ENCODE data around the gene EML6. TPM values are rescaled to one million over a fixed set of nuclear protein-coding genes. Genes with fewer than 3 reads are reported as not detected.

Gene EML6
- total and polyA plus RNA-seq, 4 donors, result 0.94 to 5.1 (median 2.0) TPM

GRCh38 chr2:54808661-54809060 lies 85.2 kb downstream of the EML6 start:
- ATAC-seq (ENCODE audit: insufficient read depth, low FRiP score), result no peak
- no peak overlapping the region for H3K9ac ChIP-seq (ENCODE audit: insufficient read depth in 1 of 2, low read length in 2 of 2)
- DNase-seq, result no peak
- no peaks in the 10 kb centered on the region for H3K36me3 ChIP-seq (ENCODE audit: control insufficient read depth in 4 of 4, insufficient read depth in 4 of 4, low read length in 4 of 4)
- H3K4me3 ChIP-seq, result no peak overlapping the region
- peaks cover 0 to 1% (median 0%) of the 10 kb centered on the region in 5 donors for H3K4me1 ChIP-seq (ENCODE audit: control insufficient read depth in 5 of 5, insufficient read depth in 5 of 5, low read length in 5 of 5)
- 53 to 74% methylated on average over 1 of the region's 1 CpG for WGBS, 2 donors
- peaks cover 0 to 3% (median 0%) of the 10 kb centered on the region in 4 donors for H3K9me3 ChIP-seq (ENCODE audit: control insufficient read depth in 4 of 4, insufficient read depth in 3 of 4, low read length in 3 of 4)
- no peak overlapping the region for H3K27ac ChIP-seq (ENCODE audit: low read depth in 1 of 2, low read length in 1 of 2)
- peaks cover 0 to 5% (median 0%) of the 10 kb centered on the region in 3 donors for H3K27me3 ChIP-seq (ENCODE audit: control insufficient read depth in 3 of 3, insufficient read depth in 3 of 3, low read length in 2 of 3)
- TF ChIP-seq, protein P1, sequence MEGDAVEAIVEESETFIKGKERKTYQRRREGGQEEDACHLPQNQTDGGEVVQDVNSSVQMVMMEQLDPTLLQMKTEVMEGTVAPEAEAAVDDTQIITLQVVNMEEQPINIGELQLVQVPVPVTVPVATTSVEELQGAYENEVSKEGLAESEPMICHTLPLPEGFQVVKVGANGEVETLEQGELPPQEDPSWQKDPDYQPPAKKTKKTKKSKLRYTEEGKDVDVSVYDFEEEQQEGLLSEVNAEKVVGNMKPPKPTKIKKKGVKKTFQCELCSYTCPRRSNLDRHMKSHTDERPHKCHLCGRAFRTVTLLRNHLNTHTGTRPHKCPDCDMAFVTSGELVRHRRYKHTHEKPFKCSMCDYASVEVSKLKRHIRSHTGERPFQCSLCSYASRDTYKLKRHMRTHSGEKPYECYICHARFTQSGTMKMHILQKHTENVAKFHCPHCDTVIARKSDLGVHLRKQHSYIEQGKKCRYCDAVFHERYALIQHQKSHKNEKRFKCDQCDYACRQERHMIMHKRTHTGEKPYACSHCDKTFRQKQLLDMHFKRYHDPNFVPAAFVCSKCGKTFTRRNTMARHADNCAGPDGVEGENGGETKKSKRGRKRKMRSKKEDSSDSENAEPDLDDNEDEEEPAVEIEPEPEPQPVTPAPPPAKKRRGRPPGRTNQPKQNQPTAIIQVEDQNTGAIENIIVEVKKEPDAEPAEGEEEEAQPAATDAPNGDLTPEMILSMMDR (IDR thresholded peaks at IDR 0.05; ENCODE audit: control extremely low read depth, extremely low read depth), result no peak

DNA sequence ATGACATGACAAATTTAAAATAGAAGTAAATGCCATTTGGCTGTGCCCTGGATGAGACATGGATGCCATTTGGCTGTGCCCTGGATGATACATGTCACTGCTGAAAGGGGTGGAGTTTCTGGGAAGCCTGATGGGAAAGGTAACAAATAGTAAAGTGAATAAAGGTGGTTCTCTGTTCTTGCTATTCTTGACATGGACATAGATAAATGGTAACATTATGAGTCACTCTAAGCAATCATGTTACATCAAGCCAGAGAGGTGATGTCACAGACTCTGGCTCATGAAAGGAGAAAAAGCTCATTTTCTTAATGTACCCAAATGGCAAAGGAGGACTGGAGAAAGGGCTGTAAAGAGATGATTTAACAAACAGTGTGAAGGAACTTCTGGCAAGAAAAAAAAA lies 86.4 kb downstream of the EML6 start:
- Histone ChIP-seq H3K36me3 (ENCODE audit: control insufficient read depth in 4 of 4, insufficient read depth in 4 of 4, low read length in 4 of 4) (no peaks in the 10 kb centered on the region), H3K9me3 (ENCODE audit: control insufficient read depth in 4 of 4, insufficient read depth in 3 of 4, low read length in 3 of 4) (peaks cover 0 to 3% (median 0%) of the 10 kb centered on the region in 4 donors), H3K27ac (ENCODE audit: low read depth in 1 of 2, low read length in 1 of 2) (no peak overlapping the region), H3K4me1 (ENCODE audit: control insufficient read depth in 5 of 5, insufficient read depth in 5 of 5, low read length in 5 of 5) (peaks cover 0 to 4% (median 0%) of the 10 kb centered on the region in 5 donors), H3K27me3 (ENCODE audit: control insufficient read depth in 3 of 3, insufficient read depth in 3 of 3, low read length in 2 of 3) (peaks cover 0 to 5% (median 0%) of the 10 kb centered on the region in 3 donors), H3K4me3 (no peak overlapping the region), H3K9ac (ENCODE audit: insufficient read depth in 1 of 2, low read length in 2 of 2) (no peak overlapping the region)
- DNase-seq (no peak), ATAC-seq (ENCODE audit: insufficient read depth, low FRiP score) (no peak)
- TF ChIP-seq, protein P1 (IDR thresholded peaks at IDR 0.05; ENCODE audit: control extremely low read depth, extremely low read depth), result no peak

GRCh38 chr2:54810246-54810645 lies 86.8 kb downstream of the EML6 start:
- no peak for ATAC-seq (ENCODE audit: insufficient read depth, low FRiP score)
- Histone ChIP-seq H3K9me3 (ENCODE audit: control insufficient read depth in 4 of 4, insufficient read depth in 3 of 4, low read length in 3 of 4) (peaks cover 0 to under 1% (median 0%) of the 10 kb centered on the region in 4 donors), H3K9ac (ENCODE audit: insufficient read depth in 1 of 2, low read length in 2 of 2) (no peak overlapping the region), H3K27ac (ENCODE audit: low read depth in 1 of 2, low read length in 1 of 2) (no peak overlapping the region), H3K4me1 (ENCODE audit: control insufficient read depth in 5 of 5, insufficient read depth in 5 of 5, low read length in 5 of 5) (peaks cover 0 to 4% (median 0%) of the 10 kb centered on the region in 5 donors), H3K36me3 (ENCODE audit: control insufficient read depth in 4 of 4, insufficient read depth in 4 of 4, low read length in 4 of 4) (no peaks in the 10 kb centered on the region), H3K27me3 (ENCODE audit: control insufficient read depth in 3 of 3, insufficient read depth in 3 of 3, low read length in 2 of 3) (peaks cover 0 to 5% (median 0%) of the 10 kb centered on the region in 3 donors), H3K4me3 (no peak overlapping the region)
- TF ChIP-seq, protein P1 (IDR thresholded peaks at IDR 0.05; ENCODE audit: control extremely low read depth, extremely low read depth), result no peak
- 81 to 86% methylated on average over 3 of the region's 3 CpGs for WGBS, 2 donors
- no peak for DNase-seq

DNA sequence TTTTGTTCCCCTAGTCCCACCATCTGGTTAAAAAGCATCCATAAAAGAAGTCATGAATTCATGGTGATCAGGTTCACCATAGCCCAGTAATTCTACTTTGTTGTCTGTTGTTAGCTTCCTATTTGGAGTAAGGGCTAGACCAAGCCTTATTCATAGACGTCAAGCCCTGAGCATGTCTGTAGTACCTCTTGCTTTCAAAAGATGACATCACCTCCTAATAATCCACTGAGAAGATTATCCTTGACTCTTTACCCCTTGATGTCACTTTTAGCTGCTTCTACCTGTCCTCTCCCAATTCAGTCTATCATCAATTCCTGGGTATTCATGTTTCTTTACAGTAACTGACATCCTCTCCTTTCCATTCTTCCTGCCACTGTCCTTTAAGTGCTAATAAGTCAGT lies 90.1 kb downstream of the EML6 start:
- DNase-seq, result no peak
- no peak for ATAC-seq (ENCODE audit: insufficient read depth, low FRiP score)
- no peaks in the 10 kb centered on the region for H3K9me3 ChIP-seq (ENCODE audit: control insufficient read depth in 4 of 4, insufficient read depth in 3 of 4, low read length in 3 of 4)

More for the DNA sequence above, 90.1 kb downstream of the EML6 start:
- peaks cover 0 to 4% (median 0%) of the 10 kb centered on the region in 5 donors for H3K4me1 ChIP-seq (ENCODE audit: control insufficient read depth in 5 of 5, insufficient read depth in 5 of 5, low read length in 5 of 5)
- H3K9ac ChIP-seq (ENCODE audit: insufficient read depth in 1 of 2, low read length in 2 of 2), result no peak overlapping the region
- peaks cover 0 to 5% (median 0%) of the 10 kb centered on the region in 3 donors for H3K27me3 ChIP-seq (ENCODE audit: control insufficient read depth in 3 of 3, insufficient read depth in 3 of 3, low read length in 2 of 3)
- H3K36me3 ChIP-seq (ENCODE audit: control insufficient read depth in 4 of 4, insufficient read depth in 4 of 4, low read length in 4 of 4), result no peaks in the 10 kb centered on the region
- no peak overlapping the region for H3K4me3 ChIP-seq
- TF ChIP-seq, protein P1 (IDR thresholded peaks at IDR 0.05; ENCODE audit: control extremely low read depth, extremely low read depth), result no peak
- H3K27ac ChIP-seq (ENCODE audit: low read depth in 1 of 2, low read length in 1 of 2), result no peak overlapping the region
- WGBS, 2 donors, result 81 to 100% methylated on average over 1 of the region's 1 CpG
